ENCODE results near the gene ZNF423.
A peak's percentile ranks its signal among the peaks of the same experiment; 100 is the strongest.

Gene ZNF423

GRCh38 chr16:49869731-49870130, 13.8 kb upstream of the ZNF423 start:
- DNase-seq, result no peak

- no peak for DNase-seq
Measured at GRCh38 chr16:49867796-49868668, 12.1 kb upstream of the ZNF423 start.

GRCh38 chr16:49867234-49867633, 11.3 kb upstream of the ZNF423 start:
- no peak for DNase-seq

GRCh38 chr16:49866595-49867071, 10.7 kb upstream of the ZNF423 start:
- no peak for DNase-seq

- no peak for DNase-seq
Measured at GRCh38 chr16:49862694-49863093, 6.8 kb upstream of the ZNF423 start.

- DNase-seq, result no peak
Measured at GRCh38 chr16:49861299-49861698, 5.4 kb upstream of the ZNF423 start.

GRCh38 chr16:49860593-49860992, 4.7 kb upstream of the ZNF423 start:
- no peak for DNase-seq

- DNase-seq, result no peak
Measured at GRCh38 chr16:49859125-49859811, 3.4 kb upstream of the ZNF423 start.

- no peak for DNase-seq
Measured at GRCh38 chr16:49858200-49859124, 2.5 kb upstream of the ZNF423 start.

GRCh38 chr16:49857423-49858181, 1.7 kb upstream of the ZNF423 start:
- peak; percentile 49 for DNase-seq

- peak; percentile 80 for DNase-seq
Measured at GRCh38 chr16:49856672-49857330, 889 bp upstream of the ZNF423 start.

- DNase-seq, result peak; percentile 80
Measured at GRCh38 chr16:49855280-49855821, 561 bp downstream of the ZNF423 start.

- peak; percentile 43 for DNase-seq
Measured at GRCh38 chr16:49854796-49855203, 1.1 kb downstream of the ZNF423 start.

GRCh38 chr16:49854188-49854795, 1.6 kb downstream of the ZNF423 start:
- DNase-seq, result no peak

GRCh38 chr16:49852279-49852678, 3.6 kb downstream of the ZNF423 start:
- DNase-seq, result no peak

- DNase-seq, result no peak
Measured at GRCh38 chr16:49851468-49851787, 4.5 kb downstream of the ZNF423 start.

- DNase-seq, result no peak
Measured at GRCh38 chr16:49850558-49851467, 5.1 kb downstream of the ZNF423 start.

GRCh38 chr16:49849754-49850108, 6.2 kb downstream of the ZNF423 start:
- no peak for DNase-seq

- no peak for DNase-seq
Measured at GRCh38 chr16:49849037-49849753, 6.7 kb downstream of the ZNF423 start.
